ENCODE results near the gene MAN1A2. TPM values are rescaled to one million over a fixed set of nuclear protein-coding genes. Genes with fewer than 3 reads are reported as not detected.
"Not testable (repeated sequence)": the region's sequence is repeated elsewhere in the genome, so short reads cannot be mapped to it uniquely, and the experiment has no call there.

The MAN1A2 gene
- total RNA-seq, 1 donor from 2014 or later, result 43.5 TPM

DNA sequence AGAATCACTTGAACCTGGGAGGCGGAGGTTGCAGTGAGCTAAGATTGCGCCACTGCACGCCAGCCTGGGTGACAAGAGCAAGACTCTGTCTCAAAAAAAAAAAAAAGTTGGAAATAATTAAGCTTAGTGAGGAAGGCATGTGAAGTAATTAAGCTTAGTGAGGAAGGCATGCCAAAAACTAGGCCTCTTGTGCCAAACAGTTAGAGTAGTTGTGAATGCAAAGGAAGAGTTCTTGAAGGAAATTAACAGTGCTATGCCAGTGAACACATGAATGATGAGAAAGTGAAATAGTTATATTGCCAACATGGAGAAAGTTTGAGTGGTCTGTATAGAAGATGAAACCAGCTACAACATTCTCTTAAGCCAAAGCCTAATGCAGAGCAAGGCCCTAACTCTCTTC lies 85.0 kb downstream of the MAN1A2 start:
- Histone ChIP-seq H3K4me1 (ENCODE audit: insufficient read depth, low read length) (no peaks in the 10 kb centered on the region), H3K36me3 (ENCODE audit: insufficient read depth, low read length) (peaks cover 2% of the 10 kb centered on the region), H2AFZ (ENCODE audit: low read depth, low read length) (no peak overlapping the region), H3K9ac (ENCODE audit: low read length) (no peak overlapping the region), H4K20me1 (ENCODE audit: insufficient read depth, low read length) (no peaks in the 10 kb centered on the region), H3K27me3 (ENCODE audit: insufficient read depth, low read length) (no peaks in the 10 kb centered on the region), H3K27ac (ENCODE audit: low read depth, low read length) (no peak overlapping the region), H3K4me3 (ENCODE audit: insufficient read depth, low read depth, low read length) (no peak overlapping the region), H3K9me3 (ENCODE audit: insufficient read depth, low read depth, low read length) (no peaks in the 10 kb centered on the region), H3K79me2 (ENCODE audit: insufficient read depth, low read length) (no peaks in the 10 kb centered on the region), H3K4me2 (ENCODE audit: low read length) (no peak overlapping the region)
- no peak for DNase-seq (ENCODE audit: low read depth)
- no peak for FAIRE-seq
- Mint-ChIP-seq H3K9me3 (ENCODE audit: unreplicated experiment) (peaks cover 9% of the 10 kb centered on the region), H3K36me3 (ENCODE audit: low read depth, unreplicated experiment) (peaks cover 25% of the 10 kb centered on the region), H3K27ac (ENCODE audit: unreplicated experiment) (no peak overlapping the region), H3K4me3 (ENCODE audit: unreplicated experiment) (no peak overlapping the region), H3K4me1 (ENCODE audit: low read depth, unreplicated experiment) (no peaks in the 10 kb centered on the region), H3K27me3 (ENCODE audit: low read depth, unreplicated experiment) (no peaks in the 10 kb centered on the region)
- no peak for TF ChIP-seq EZH2 (IDR thresholded peaks at IDR 0.05; ENCODE audit: insufficient read depth, low read length)
- TF ChIP-seq, protein P1, sequence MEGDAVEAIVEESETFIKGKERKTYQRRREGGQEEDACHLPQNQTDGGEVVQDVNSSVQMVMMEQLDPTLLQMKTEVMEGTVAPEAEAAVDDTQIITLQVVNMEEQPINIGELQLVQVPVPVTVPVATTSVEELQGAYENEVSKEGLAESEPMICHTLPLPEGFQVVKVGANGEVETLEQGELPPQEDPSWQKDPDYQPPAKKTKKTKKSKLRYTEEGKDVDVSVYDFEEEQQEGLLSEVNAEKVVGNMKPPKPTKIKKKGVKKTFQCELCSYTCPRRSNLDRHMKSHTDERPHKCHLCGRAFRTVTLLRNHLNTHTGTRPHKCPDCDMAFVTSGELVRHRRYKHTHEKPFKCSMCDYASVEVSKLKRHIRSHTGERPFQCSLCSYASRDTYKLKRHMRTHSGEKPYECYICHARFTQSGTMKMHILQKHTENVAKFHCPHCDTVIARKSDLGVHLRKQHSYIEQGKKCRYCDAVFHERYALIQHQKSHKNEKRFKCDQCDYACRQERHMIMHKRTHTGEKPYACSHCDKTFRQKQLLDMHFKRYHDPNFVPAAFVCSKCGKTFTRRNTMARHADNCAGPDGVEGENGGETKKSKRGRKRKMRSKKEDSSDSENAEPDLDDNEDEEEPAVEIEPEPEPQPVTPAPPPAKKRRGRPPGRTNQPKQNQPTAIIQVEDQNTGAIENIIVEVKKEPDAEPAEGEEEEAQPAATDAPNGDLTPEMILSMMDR (IDR thresholded peaks at IDR 0.05; ENCODE audit: insufficient read depth, low read depth, low read length), result no peak

DNA sequence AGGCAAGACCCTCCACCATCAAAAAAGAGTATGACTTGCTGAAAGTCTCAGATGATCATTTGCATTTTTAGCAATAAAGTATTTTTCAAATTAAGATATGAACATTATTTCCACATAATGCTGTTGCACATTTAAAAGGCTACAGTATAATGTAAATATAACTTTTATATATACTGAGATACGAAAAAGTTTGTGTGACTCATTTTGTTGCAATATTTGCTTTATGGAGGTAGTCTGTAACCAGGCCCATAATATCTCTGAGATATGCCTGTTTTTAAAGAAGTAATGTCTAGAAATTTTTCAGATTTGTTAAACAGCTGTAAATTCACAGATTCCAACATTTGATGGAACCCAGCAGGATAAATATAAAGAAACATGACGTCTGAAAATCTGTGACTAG lies 86.7 kb downstream of the MAN1A2 start:
- H3K27me3 ChIP-seq (ENCODE audit: insufficient read depth, low read length), result no peaks in the 10 kb centered on the region
- H3K4me1 Mint-ChIP-seq (ENCODE audit: low read depth, unreplicated experiment), result no peaks in the 10 kb centered on the region
- no peak for DNase-seq (ENCODE audit: low read depth)
- no peak overlapping the region for H3K27ac Mint-ChIP-seq (ENCODE audit: unreplicated experiment)
- peaks cover 2% of the 10 kb centered on the region for H3K36me3 ChIP-seq (ENCODE audit: insufficient read depth, low read length)
- no peak overlapping the region for H3K4me2 ChIP-seq (ENCODE audit: low read length)
- H3K4me3 ChIP-seq (ENCODE audit: insufficient read depth, low read depth, low read length), result no peak overlapping the region
- no peak overlapping the region for H3K4me3 Mint-ChIP-seq (ENCODE audit: unreplicated experiment)
- no peak overlapping the region for H3K9ac ChIP-seq (ENCODE audit: low read length)
- H3K27ac ChIP-seq (ENCODE audit: low read depth, low read length), result no peak overlapping the region
- TF ChIP-seq, protein P1 (IDR thresholded peaks at IDR 0.05; ENCODE audit: insufficient read depth, low read depth, low read length), result no peak
- no peak for TF ChIP-seq EZH2 (IDR thresholded peaks at IDR 0.05; ENCODE audit: insufficient read depth, low read length)
- no peaks in the 10 kb centered on the region for H3K4me1 ChIP-seq (ENCODE audit: insufficient read depth, low read length)
- peaks cover 9% of the 10 kb centered on the region for H3K9me3 Mint-ChIP-seq (ENCODE audit: unreplicated experiment)
- H3K27me3 Mint-ChIP-seq (ENCODE audit: low read depth, unreplicated experiment), result no peaks in the 10 kb centered on the region
- no peaks in the 10 kb centered on the region for H4K20me1 ChIP-seq (ENCODE audit: insufficient read depth, low read length)
- no peak overlapping the region for H2AFZ ChIP-seq (ENCODE audit: low read depth, low read length)
- peaks cover 22% of the 10 kb centered on the region for H3K36me3 Mint-ChIP-seq (ENCODE audit: low read depth, unreplicated experiment)
- no peak for FAIRE-seq
- no peaks in the 10 kb centered on the region for H3K79me2 ChIP-seq (ENCODE audit: insufficient read depth, low read length)
- H3K9me3 ChIP-seq (ENCODE audit: insufficient read depth, low read depth, low read length), result no peaks in the 10 kb centered on the region

DNA sequence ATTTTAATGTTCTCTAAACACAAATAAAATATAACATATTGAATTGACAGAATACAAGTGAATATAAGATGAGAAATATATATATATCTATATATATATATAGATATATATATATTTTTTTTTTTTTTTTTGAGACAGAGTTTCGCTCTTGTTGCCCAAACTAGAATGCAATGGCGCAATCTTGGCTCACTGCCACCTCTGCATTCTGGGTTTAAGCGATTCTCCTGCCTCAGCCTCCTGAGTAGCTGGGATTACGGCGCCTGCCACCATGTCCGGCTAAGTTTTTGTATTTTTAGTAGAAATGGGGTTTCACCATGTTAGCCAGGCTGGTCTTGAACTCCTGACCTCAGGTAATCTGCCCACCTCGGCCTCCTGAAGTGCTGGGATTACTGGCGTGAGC lies 91.2 kb downstream of the MAN1A2 start:
- not testable (repeated sequence) for H4K20me1 ChIP-seq (ENCODE audit: insufficient read depth, low read length); H3K36me3 Mint-ChIP-seq (ENCODE audit: low read depth, unreplicated experiment); H3K36me3 ChIP-seq (ENCODE audit: insufficient read depth, low read length); FAIRE-seq; H3K4me2 ChIP-seq (ENCODE audit: low read length); H3K4me3 ChIP-seq (ENCODE audit: insufficient read depth, low read depth, low read length); H3K9me3 Mint-ChIP-seq (ENCODE audit: unreplicated experiment); H2AFZ ChIP-seq (ENCODE audit: low read depth, low read length); H3K27ac ChIP-seq (ENCODE audit: low read depth, low read length); H3K4me1 Mint-ChIP-seq (ENCODE audit: low read depth, unreplicated experiment); H3K79me2 ChIP-seq (ENCODE audit: insufficient read depth, low read length); H3K27ac Mint-ChIP-seq (ENCODE audit: unreplicated experiment); H3K27me3 Mint-ChIP-seq (ENCODE audit: low read depth, unreplicated experiment); DNase-seq (ENCODE audit: low read depth); H3K27me3 ChIP-seq (ENCODE audit: insufficient read depth, low read length); H3K4me1 ChIP-seq (ENCODE audit: insufficient read depth, low read length); H3K9ac ChIP-seq (ENCODE audit: low read length); H3K4me3 Mint-ChIP-seq (ENCODE audit: unreplicated experiment); H3K9me3 ChIP-seq (ENCODE audit: insufficient read depth, low read depth, low read length)
